GM12878 (cell line): ENCODE results near the gene PLEKHH2. TPM values are rescaled to one million over a fixed set of nuclear protein-coding genes. Genes with fewer than 3 reads are reported as not detected.

Experiments used
- ATAC-seq: fragments of 200-7000 bp; cut with Tn5 transposase; 3 replicates; pipeline ENCODE4 v1.9.1; 2020; ENCODE audit warnings: mild to moderate bottlenecking, moderate library complexity
- BruUV-seq: library from RNA; stranded (reverse); fragments of 400-500 nt; replicated peaks from 2 replicates; lab custom pipeline; 2021; lab: Mats Ljungman, UMichigan
- CTCF ChIA-PET: fragments of 300-600 bp; sonication (Branson Sonifier 250); formaldehyde crosslinking; extraction: SDS; loops from one replicate; lab custom pipeline; 2021; ENCODE audit warnings: inconsistent platforms; lab: Yijun Ruan, JAX
- POLR2A ChIA-PET: fragments of 350-600 bp; formaldehyde crosslinking; extraction: SDS; loops from one replicate; lab custom pipeline; 2021; ENCODE audit warnings: inconsistent platforms; lab: Charles Lee
- RAD21 ChIA-PET: fragments of 300-600 bp; sonication (Branson Sonifier 250); formaldehyde crosslinking; loops from one replicate; lab custom pipeline; 2023; ENCODE audit warnings: antibody characterized with exemption; ENCODE audit not compliant: unreplicated experiment; lab: Charles Lee
- SMC1A ChIA-PET: fragments of 300-600 bp; sonication (Branson Sonifier 250); formaldehyde crosslinking; loops from one replicate; lab custom pipeline; 2023; ENCODE audit not compliant: unreplicated experiment, uncharacterized antibody; lab: Charles Lee
- DNase-seq: peaks from one replicate; pipeline ENCODE4 v3.0.0-alpha.2; 2011; ENCODE audit warnings: low read depth, low spot score
- FAIRE-seq: peaks from 3 replicates; lab custom pipeline; 2011; peaks lifted over from hg19 to GRCh38; lab: Jason Lieb, UNC
- H2AFZ ChIP-seq: 2 replicates; pipeline ENCODE4 v1.6.0; 2011; ENCODE audit warnings: low read depth, low read length, control low read depth; ENCODE audit not compliant: control insufficient read depth
- H3K27ac ChIP-seq: 2 replicates; pipeline ENCODE4 v1.5.1; 2011; ENCODE audit warnings: control low read depth; ENCODE audit not compliant: control insufficient read depth, insufficient read depth
- H3K27me3 ChIP-seq, 2 experiments: replicated peaks in 1 of 2; 2 replicates each; pipeline versions ENCODE4 v1.6.0 to v1.6.1; 2011; ENCODE audit warnings: low read length in 1 of 2; ENCODE audit not compliant: control insufficient read depth in 2 of 2, insufficient read depth in 2 of 2
- H3K36me3 ChIP-seq, 2 experiments: 2 replicates each; pipeline ENCODE4 v1.5.1; 2011; ENCODE audit warnings: low read length in 1 of 2; ENCODE audit not compliant: control insufficient read depth in 2 of 2, insufficient read depth in 2 of 2
- H3K4me1 ChIP-seq: 2 replicates; pipeline ENCODE4 v1.6.1; 2011; ENCODE audit warnings: mild to moderate bottlenecking, low read length, moderate library complexity, mixed read lengths; ENCODE audit not compliant: control insufficient read depth, insufficient read depth
- H3K4me2 ChIP-seq: 2 replicates; pipeline ENCODE4 v1.6.0; 2011; ENCODE audit warnings: control low read depth; ENCODE audit not compliant: control insufficient read depth, insufficient read depth
- H3K4me3 ChIP-seq: fragments of 200-600 bp; sonication (generic); 2 replicates; pipeline ENCODE4 v1.5.1; 2016
- H3K79me2 ChIP-seq: 2 replicates; pipeline ENCODE4 v1.6.0; 2011; ENCODE audit warnings: low read length; ENCODE audit not compliant: control insufficient read depth, insufficient read depth
- H3K9ac ChIP-seq: 2 replicates; pipeline ENCODE4 v1.8.0; 2011; ENCODE audit warnings: low read length, control low read depth, mixed read lengths; ENCODE audit not compliant: control insufficient read depth, insufficient read depth
- H3K9me3 ChIP-seq: replicated peaks from 3 replicates; pipeline ENCODE4 v1.5.1; 2011; ENCODE audit warnings: mild to moderate bottlenecking, low read length; ENCODE audit not compliant: control insufficient read depth, insufficient read depth
- H4K20me1 ChIP-seq: 2 replicates; pipeline ENCODE4 v1.6.0; 2011; ENCODE audit not compliant: control insufficient read depth, insufficient read depth
- BRCA1 ChIP-seq: IDR thresholded peaks from 2 replicates; pipeline ENCODE4 v1.6.1; 2011; ENCODE audit warnings: low read depth, low read length, improper control_type of control experiment
- CHD4 ChIP-seq: fragments of 200-600 bp; sonication (generic); IDR thresholded peaks from 2 replicates; pipeline ENCODE4 v1.6.1; 2016; ENCODE audit warnings: mild to moderate bottlenecking
- HDAC2 ChIP-seq: fragments of 200-600 bp; sonication (generic); IDR thresholded peaks from 2 replicates; pipeline ENCODE4 v1.6.1; 2017
- KLF5 ChIP-seq: fragments of 450-650 bp; IDR thresholded peaks from 2 replicates; pipeline ENCODE4 v1.6.1; 2014; ENCODE audit warnings: mild to moderate bottlenecking; ENCODE audit not compliant: partially characterized antibody
- LARP7 ChIP-seq: fragments of 450-650 bp; IDR thresholded peaks from 2 replicates; pipeline ENCODE4 v1.6.1; 2017; ENCODE audit warnings: mild to moderate bottlenecking
- SMC3 ChIP-seq: IDR thresholded peaks from 2 replicates; pipeline ENCODE4 v1.6.1; 2011; ENCODE audit warnings: low read length, improper control_type of control experiment, borderline replicate concordance
- WRNIP1 ChIP-seq: IDR thresholded peaks from 2 replicates; pipeline ENCODE4 v1.6.1; 2011; ENCODE audit warnings: low read depth, low read length, improper control_type of control experiment, borderline replicate concordance
- ZNF384 ChIP-seq: IDR thresholded peaks from 2 replicates; pipeline ENCODE4 v1.6.1; 2012; ENCODE audit warnings: low read depth, mild to moderate bottlenecking, low read length, improper control_type of control experiment, borderline replicate concordance
- ZSCAN29 ChIP-seq: fragments of 450-650 bp; IDR thresholded peaks from 2 replicates; pipeline ENCODE4 v1.6.1; 2017; ENCODE audit warnings: mild to moderate bottlenecking, moderate library complexity
- WGBS: methylation state at CpG from one replicate; pipeline ENCODE4 v1.1.6; 2016; ENCODE audit warnings: low lambda C conversion rate; ENCODE audit not compliant: insufficient replicate concordance, insufficient coverage; ENCODE audit errors: missing lambda C conversion rate; 5-methylcytosine and 5-hydroxymethylcytosine counted together
- in situ Hi-C: fragments of 300-500 bp; cut with MboI; formaldehyde crosslinking; loops from 9 replicates; pipeline ENCODE4 v1.14.3; 2018; ENCODE audit warnings: mixed read lengths
- intact Hi-C: fragments of 100-400 bp; cut with micrococcal nuclease; formaldehyde crosslinking; loops from one replicate; pipeline ENCODE4 v1.14.2; 2022; ENCODE audit not compliant: unreplicated experiment
- polyA plus RNA-seq, 11 experiments: library from polyadenylated mRNA; depleted of rRNA in 4 of 11; unstranded in 6 of 11; stranded (reverse) in 5 of 11; fragments of >200 nt; fragmentation: Nextera tagmentation in 4 of 11; fragmentation: Illumina TruSeq in 1 of 11; extraction: Ambion mirVana in 4 of 11; extraction: Trizol in 1 of 11; gene quantifications; 1 replicate in 1 of 11; 2 replicates in 10 of 11; pipeline versions ENCODE4 v1.2.1 to v1.2.3, GENCODE V29; 2011 to 2016; ENCODE audit warnings: inconsistent platforms in 2 of 11, missing spikeins in 2 of 11, low read depth in 1 of 11
- total RNA-seq, 4 experiments: library from RNA; depleted of rRNA in 3 of 4; stranded (reverse); fragments of >200 nt in 3 of 4; fragmentation: Illumina TruSeq in 1 of 4; extraction: Trizol in 1 of 4; gene quantifications; 2 replicates each; pipeline versions ENCODE4 v1.2.1 to v1.2.3, GENCODE V29; 2013 to 2021
- TF ChIP-seq, protein P1 (sequence below): IDR thresholded peaks from 2 replicates; pipeline ENCODE4 v1.6.1; 2011; ENCODE audit warnings: borderline replicate concordance, low read depth, mild to moderate bottlenecking, moderate library complexity, low read length; ENCODE audit not compliant: insufficient read depth, poor library complexity, severe bottlenecking
- TF ChIP-seq, protein P2 (sequence below): IDR thresholded peaks from 2 replicates; pipeline ENCODE4 v1.6.1; 2012; ENCODE audit warnings: low read length, inconsistent platforms
- TF ChIP-seq, protein P3 (sequence below): fragments of 450-650 bp; IDR thresholded peaks from 2 replicates; pipeline ENCODE4 v1.6.1; 2017; ENCODE audit warnings: mild to moderate bottlenecking, moderate library complexity

PLEKHH2 gene
- total and polyA plus RNA-seq, 10 of the 15 experiments (the other 5 are each of a cell fraction or from before 2014, with no cell fraction given): not detected

DNA sequence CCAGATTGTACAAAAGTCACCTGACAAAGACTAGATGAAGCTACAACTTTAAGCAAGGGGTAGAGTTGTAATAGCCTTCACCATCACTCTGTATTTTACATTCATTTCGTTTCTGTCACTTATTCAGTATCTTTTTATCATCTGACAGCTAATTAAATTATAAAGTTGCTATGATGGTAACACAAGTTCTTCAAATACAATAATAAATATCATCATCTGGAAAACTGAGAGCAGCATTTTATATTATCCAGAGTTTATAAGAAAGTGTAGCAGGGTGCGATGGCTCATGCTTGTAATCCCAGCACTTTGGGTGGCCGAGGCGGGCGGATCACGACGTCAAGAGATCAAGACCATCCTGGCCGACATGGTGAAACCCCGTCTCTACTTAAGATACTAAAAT lies 157.9 kb downstream of the PLEKHH2 start:
- ATAC-seq (no peak), DNase-seq (no peak), FAIRE-seq (no peak)
- no peaks in the 10 kb centered on the region for H3K4me1 ChIP-seq
- in situ Hi-C loops (no loop called here), intact Hi-C loops (no loop called here)
- RAD21 ChIA-PET: no interaction called here
- no peak overlapping the region for H3K27ac ChIP-seq
- POLR2A ChIA-PET: interaction anchor here (0.7 to 1.6 kb wide), 2 partner anchors 21 to 47 kb away, joined by 5 to 6 read pairs; partner anchors contain the start of gene DYNC2LI1
- no peak overlapping the region for H3K9ac ChIP-seq
- H3K9me3 ChIP-seq: no peaks in the 10 kb centered on the region
- H3K4me3 ChIP-seq: no peak overlapping the region
- no peaks in the 10 kb centered on the region for H3K27me3 ChIP-seq
- H3K36me3 ChIP-seq: no peaks in the 10 kb centered on the region; a peak in 1 of 4 replicates
- H3K79me2 ChIP-seq: no peaks in the 10 kb centered on the region
- 96% methylated on average over 7 of the region's 9 CpGs for WGBS
- no peak overlapping the region for H2AFZ ChIP-seq
- BruUV-seq: no TSS peak
- TF ChIP-seq CHD4: no peak
- TF ChIP-seq LARP7: no peak
- TF ChIP-seq, protein P1, sequence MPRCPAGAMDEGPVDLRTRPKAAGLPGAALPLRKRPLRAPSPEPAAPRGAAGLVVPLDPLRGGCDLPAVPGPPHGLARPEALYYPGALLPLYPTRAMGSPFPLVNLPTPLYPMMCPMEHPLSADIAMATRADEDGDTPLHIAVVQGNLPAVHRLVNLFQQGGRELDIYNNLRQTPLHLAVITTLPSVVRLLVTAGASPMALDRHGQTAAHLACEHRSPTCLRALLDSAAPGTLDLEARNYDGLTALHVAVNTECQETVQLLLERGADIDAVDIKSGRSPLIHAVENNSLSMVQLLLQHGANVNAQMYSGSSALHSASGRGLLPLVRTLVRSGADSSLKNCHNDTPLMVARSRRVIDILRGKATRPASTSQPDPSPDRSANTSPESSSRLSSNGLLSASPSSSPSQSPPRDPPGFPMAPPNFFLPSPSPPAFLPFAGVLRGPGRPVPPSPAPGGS: no peak
- TF ChIP-seq WRNIP1: no peak
- no peak for TF ChIP-seq SMC3
- TF ChIP-seq, protein P2, sequence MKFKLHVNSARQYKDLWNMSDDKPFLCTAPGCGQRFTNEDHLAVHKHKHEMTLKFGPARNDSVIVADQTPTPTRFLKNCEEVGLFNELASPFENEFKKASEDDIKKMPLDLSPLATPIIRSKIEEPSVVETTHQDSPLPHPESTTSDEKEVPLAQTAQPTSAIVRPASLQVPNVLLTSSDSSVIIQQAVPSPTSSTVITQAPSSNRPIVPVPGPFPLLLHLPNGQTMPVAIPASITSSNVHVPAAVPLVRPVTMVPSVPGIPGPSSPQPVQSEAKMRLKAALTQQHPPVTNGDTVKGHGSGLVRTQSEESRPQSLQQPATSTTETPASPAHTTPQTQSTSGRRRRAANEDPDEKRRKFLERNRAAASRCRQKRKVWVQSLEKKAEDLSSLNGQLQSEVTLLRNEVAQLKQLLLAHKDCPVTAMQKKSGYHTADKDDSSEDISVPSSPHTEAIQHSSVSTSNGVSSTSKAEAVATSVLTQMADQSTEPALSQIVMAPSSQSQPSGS: no peak
- TF ChIP-seq KLF5: no peak
- TF ChIP-seq ZNF384: no peak
- no peak for TF ChIP-seq HDAC2
- no peak for TF ChIP-seq ZSCAN29
- TF ChIP-seq BRCA1: no peak
- TF ChIP-seq, protein P3, sequence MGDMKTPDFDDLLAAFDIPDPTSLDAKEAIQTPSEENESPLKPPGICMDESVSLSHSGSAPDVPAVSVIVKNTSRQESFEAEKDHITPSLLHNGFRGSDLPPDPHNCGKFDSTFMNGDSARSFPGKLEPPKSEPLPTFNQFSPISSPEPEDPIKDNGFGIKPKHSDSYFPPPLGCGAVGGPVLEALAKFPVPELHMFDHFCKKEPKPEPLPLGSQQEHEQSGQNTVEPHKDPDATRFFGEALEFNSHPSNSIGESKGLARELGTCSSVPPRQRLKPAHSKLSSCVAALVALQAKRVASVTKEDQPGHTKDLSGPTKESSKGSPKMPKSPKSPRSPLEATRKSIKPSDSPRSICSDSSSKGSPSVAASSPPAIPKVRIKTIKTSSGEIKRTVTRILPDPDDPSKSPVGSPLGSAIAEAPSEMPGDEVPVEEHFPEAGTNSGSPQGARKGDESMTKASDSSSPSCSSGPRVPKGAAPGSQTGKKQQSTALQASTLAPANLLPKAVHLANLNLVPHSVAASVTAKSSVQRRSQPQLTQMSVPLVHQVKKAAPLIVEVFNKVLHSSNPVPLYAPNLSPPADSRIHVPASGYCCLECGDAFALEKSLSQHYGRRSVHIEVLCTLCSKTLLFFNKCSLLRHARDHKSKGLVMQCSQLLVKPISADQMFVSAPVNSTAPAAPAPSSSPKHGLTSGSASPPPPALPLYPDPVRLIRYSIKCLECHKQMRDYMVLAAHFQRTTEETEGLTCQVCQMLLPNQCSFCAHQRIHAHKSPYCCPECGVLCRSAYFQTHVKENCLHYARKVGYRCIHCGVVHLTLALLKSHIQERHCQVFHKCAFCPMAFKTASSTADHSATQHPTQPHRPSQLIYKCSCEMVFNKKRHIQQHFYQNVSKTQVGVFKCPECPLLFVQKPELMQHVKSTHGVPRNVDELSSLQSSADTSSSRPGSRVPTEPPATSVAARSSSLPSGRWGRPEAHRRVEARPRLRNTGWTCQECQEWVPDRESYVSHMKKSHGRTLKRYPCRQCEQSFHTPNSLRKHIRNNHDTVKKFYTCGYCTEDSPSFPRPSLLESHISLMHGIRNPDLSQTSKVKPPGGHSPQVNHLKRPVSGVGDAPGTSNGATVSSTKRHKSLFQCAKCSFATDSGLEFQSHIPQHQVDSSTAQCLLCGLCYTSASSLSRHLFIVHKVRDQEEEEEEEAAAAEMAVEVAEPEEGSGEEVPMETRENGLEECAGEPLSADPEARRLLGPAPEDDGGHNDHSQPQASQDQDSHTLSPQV: no peak
- SMC1A ChIA-PET: no interaction called here
- no peak overlapping the region for H3K4me2 ChIP-seq
- no peaks in the 10 kb centered on the region for H4K20me1 ChIP-seq
- CTCF ChIA-PET: interaction anchor here (0.8 kb wide), 1 partner anchor 20 kb away, joined by 3 read pairs; no protein-coding TSS in a partner anchor
